Vagina (tissue), 2 donors: Measurements from ENCODE around the gene MAST4. TPM values are rescaled to one million over a fixed set of nuclear protein-coding genes. Genes with fewer than 3 reads are reported as not detected.

Experiments
- DNase-seq, 2 donors: peaks; one replicate each; pipeline ENCODE4 v3.0.0-alpha.2; 2017; ENCODE audit errors: extremely low spot score in 2 of 2
- H3K27ac ChIP-seq: fragments of 200-600 bp; sonication (generic); one replicate; pipeline ENCODE4 v1.5.1; 2019
- H3K27me3 ChIP-seq: fragments of 200-600 bp; sonication (generic); one replicate; pipeline ENCODE4 v1.5.1; 2019
- H3K36me3 ChIP-seq, 2 donors: fragments of 200-600 bp; sonication (generic); one replicate each; pipeline ENCODE4 v1.5.1; 2017 to 2019
- H3K4me1 ChIP-seq: fragments of 200-600 bp; sonication (generic); one replicate; pipeline ENCODE4 v1.5.1; 2019
- H3K4me3 ChIP-seq, 2 donors: fragments of 200-600 bp; sonication (generic); 1 replicate in 1 of 2; 2 replicates in 1 of 2; pipeline ENCODE4 v1.5.1; 2016 to 2019
- H3K9me3 ChIP-seq: fragments of 200-600 bp; sonication (generic); one replicate; pipeline ENCODE4 v1.5.1; 2019
- CTCF ChIP-seq, 3 experiments: fragments of 450-650 bp in 2 of 3; fragments of 200-600 bp in 1 of 3; sonication (generic) in 1 of 3; IDR thresholded peaks; one replicate each; pipeline ENCODE4 v1.5.1; 2017 to 2019; ENCODE audit warnings: antibody characterized with exemption in 3 of 3, mild to moderate bottlenecking in 2 of 3, moderate library complexity in 2 of 3
- POLR2A ChIP-seq, 2 donors: fragments of 450-650 bp; IDR thresholded peaks; one replicate each; pipeline ENCODE4 v1.6.1; 2017; ENCODE audit warnings: antibody characterized with exemption in 2 of 2, mild to moderate bottlenecking in 2 of 2, moderate library complexity in 2 of 2
- POLR2AphosphoS5 ChIP-seq, 2 donors: sonication (generic); formaldehyde crosslinking; IDR thresholded peaks; one replicate each; pipeline ENCODE4 v1.9.0; 2017; ENCODE audit warnings: antibody characterized with exemption in 2 of 2, mild to moderate bottlenecking in 2 of 2, low read depth in 1 of 2; ENCODE audit not compliant: insufficient read depth in 1 of 2
- intact Hi-C: fragments of 100-400 bp; cut with DNase I; formaldehyde crosslinking; loops from one replicate; pipeline ENCODE4 v1.15.1; 2023
- total RNA-seq: library from RNA; depleted of rRNA; stranded (reverse); fragments of >200 nt; gene quantifications from one replicate; pipeline ENCODE4 v1.2.3, GENCODE V29; 2016

MAST4 gene
- total RNA-seq, 1 donor from 2014 or later = 85.9 TPM

GRCh38 chr5:66884564-66885243 is 288.5 kb downstream of the MAST4 start:
- H3K36me3 ChIP-seq = no peaks in the 10 kb centered on the region
- peaks cover 15% of the 10 kb centered on the region for H3K4me1 ChIP-seq
- H3K4me3 ChIP-seq = no peak overlapping the region
- TF ChIP-seq POLR2AphosphoS5 (IDR thresholded peaks at IDR 0.05; ENCODE audit: insufficient read depth in 1 of 2, low read depth in 1 of 2) (no peak), POLR2A (IDR thresholded peaks at IDR 0.05) (no peak), CTCF (IDR thresholded peaks at IDR 0.05) (no peak)
- DNase-seq = no peak
- intact Hi-C loops = no loop called here
- H3K27ac ChIP-seq = no peak overlapping the region
- H3K27me3 ChIP-seq = no peaks in the 10 kb centered on the region
- H3K9me3 ChIP-seq = no peaks in the 10 kb centered on the region

- Histone ChIP-seq H3K36me3 (no peaks in the 10 kb centered on the region), H3K4me1 (peaks cover 14% of the 10 kb centered on the region), H3K27me3 (no peaks in the 10 kb centered on the region), H3K27ac (no peak overlapping the region), H3K9me3 (no peaks in the 10 kb centered on the region), H3K4me3 (no peak overlapping the region)
- no peak for DNase-seq
- intact Hi-C loops = no loop called here
- TF ChIP-seq POLR2A (IDR thresholded peaks at IDR 0.05) (no peak), CTCF (IDR thresholded peaks at IDR 0.05) (no peak), POLR2AphosphoS5 (IDR thresholded peaks at IDR 0.05; ENCODE audit: insufficient read depth in 1 of 2, low read depth in 1 of 2) (no peak)
Observed at GRCh38 chr5:66886941-66887340, 290.7 kb downstream of the MAST4 start.

DNA sequence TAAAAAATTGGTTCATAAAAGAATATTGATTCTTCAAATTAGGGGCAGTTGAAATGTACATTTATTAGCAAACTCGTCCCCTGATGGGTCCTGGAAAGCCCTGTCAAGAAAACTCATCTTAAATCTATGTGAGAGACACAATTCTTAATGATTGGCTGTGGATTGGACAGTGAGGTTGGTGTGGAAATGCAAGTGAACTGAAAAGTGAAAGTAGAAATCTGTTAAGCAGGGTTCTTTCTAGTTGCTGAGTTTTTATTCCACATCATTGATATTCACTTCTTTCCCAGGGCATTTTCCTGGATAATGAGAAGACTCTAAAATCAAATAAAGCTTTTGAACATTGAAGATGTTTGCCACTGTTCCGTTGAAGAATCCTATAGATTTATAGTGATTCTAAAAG is 292.4 kb downstream of the MAST4 start:
- Histone ChIP-seq H3K36me3 (no peaks in the 10 kb centered on the region), H3K9me3 (no peaks in the 10 kb centered on the region), H3K27me3 (no peaks in the 10 kb centered on the region), H3K4me1 (peaks cover 8% of the 10 kb centered on the region), H3K4me3 (no peak overlapping the region), H3K27ac (no peak overlapping the region)
- no peak for DNase-seq
- TF ChIP-seq POLR2A (IDR thresholded peaks at IDR 0.05) = no peak
- no peak for TF ChIP-seq POLR2AphosphoS5 (IDR thresholded peaks at IDR 0.05; ENCODE audit: insufficient read depth in 1 of 2, low read depth in 1 of 2)
- TF ChIP-seq CTCF (IDR thresholded peaks at IDR 0.05) = no peak
- intact Hi-C loops = no loop called here

GRCh38 chr5:66889056-66889455 is 292.9 kb downstream of the MAST4 start:
- no peak overlapping the region for H3K4me3 ChIP-seq
- intact Hi-C loops = no loop called here
- H3K4me1 ChIP-seq = peaks cover 8% of the 10 kb centered on the region
- no peaks in the 10 kb centered on the region for H3K36me3 ChIP-seq
- no peak for DNase-seq
- no peaks in the 10 kb centered on the region for H3K27me3 ChIP-seq
- H3K27ac ChIP-seq = no peak overlapping the region
- no peaks in the 10 kb centered on the region for H3K9me3 ChIP-seq
- TF ChIP-seq POLR2A (IDR thresholded peaks at IDR 0.05) (no peak), POLR2AphosphoS5 (IDR thresholded peaks at IDR 0.05; ENCODE audit: insufficient read depth in 1 of 2, low read depth in 1 of 2) (no peak), CTCF (IDR thresholded peaks at IDR 0.05) (no peak)

DNA sequence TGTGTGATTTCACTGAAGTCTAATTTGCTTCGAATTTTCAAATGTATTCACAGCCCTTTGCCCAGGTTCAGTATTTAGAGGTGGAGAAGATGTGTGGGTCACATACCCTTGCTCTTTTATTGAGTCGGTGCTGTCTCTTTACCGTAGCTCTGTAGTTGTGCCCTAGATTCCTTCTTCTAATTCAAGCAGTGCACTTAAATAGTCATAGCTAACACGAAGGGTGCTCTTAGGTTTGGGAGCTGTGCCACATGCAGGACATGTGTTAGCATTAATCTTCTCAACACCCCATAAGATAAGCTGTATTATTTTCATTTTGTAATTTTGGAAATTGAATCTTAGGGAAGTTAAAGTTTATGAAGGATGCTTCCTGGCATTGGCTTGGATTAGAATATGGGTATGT is 293.3 kb downstream of the MAST4 start:
- TF ChIP-seq POLR2A (IDR thresholded peaks at IDR 0.05) (no peak), CTCF (IDR thresholded peaks at IDR 0.05) (no peak), POLR2AphosphoS5 (IDR thresholded peaks at IDR 0.05; ENCODE audit: insufficient read depth in 1 of 2, low read depth in 1 of 2) (no peak)
- Histone ChIP-seq H3K36me3 (no peaks in the 10 kb centered on the region), H3K27ac (no peak overlapping the region), H3K27me3 (no peaks in the 10 kb centered on the region), H3K9me3 (no peaks in the 10 kb centered on the region), H3K4me3 (no peak overlapping the region), H3K4me1 (peaks cover 8% of the 10 kb centered on the region)
- intact Hi-C loops = no loop called here
- DNase-seq = no peak
